Activated CD8-positive, alpha-beta T cell treated with anti-CD3 and anti-CD28 coated beads for 36 hours (primary cell): ENCODE data around the gene GTPBP10. TPM values are rescaled to one million over a fixed set of nuclear protein-coding genes. Genes with fewer than 3 reads are reported as not detected.

Source experiments
- ATAC-seq: fragments of 200-7000 bp; cut with Tn5 transposase; one replicate; pipeline ENCODE4 v1.10.0; 2021; ENCODE audit warnings: mild to moderate bottlenecking, moderate library complexity
- CTCF ChIA-PET: fragments of 350-600 bp; sonication (Branson Sonifier 250); formaldehyde crosslinking; loops from one replicate; lab custom pipeline; 2021; ENCODE audit warnings: antibody characterized with exemption; lab: Charles Lee
- POLR2A ChIA-PET: fragments of 350-600 bp; sonication (Branson Sonifier 250); formaldehyde crosslinking; loops from one replicate; lab custom pipeline; 2021; ENCODE audit warnings: antibody characterized with exemption; lab: Charles Lee
- DNase-seq: peaks from one replicate; pipeline ENCODE4 v3.0.0-alpha.2; 2020
- H3K27ac Mint-ChIP-seq: one replicate; pipeline ENCODE4 v1.8.0; 2021; ENCODE audit warnings: mild to moderate bottlenecking, mixed read lengths
- H3K27me3 Mint-ChIP-seq: one replicate; pipeline ENCODE4 v1.8.0; 2021; ENCODE audit warnings: mixed read lengths
- H3K36me3 Mint-ChIP-seq: one replicate; pipeline ENCODE4 v1.8.0; 2021; ENCODE audit warnings: low read depth, mixed read lengths
- H3K4me1 Mint-ChIP-seq: one replicate; pipeline ENCODE4 v1.8.0; 2021; ENCODE audit warnings: low read depth, mixed read lengths
- H3K4me3 Mint-ChIP-seq: one replicate; pipeline ENCODE4 v1.8.0; 2021; ENCODE audit warnings: mild to moderate bottlenecking, moderate library complexity, mixed read lengths
- H3K9me3 Mint-ChIP-seq: one replicate; pipeline ENCODE4 v1.8.0; 2021; ENCODE audit warnings: mixed read lengths
- intact Hi-C: fragments of 100-400 bp; cut with micrococcal nuclease; formaldehyde crosslinking; loops from one replicate; pipeline ENCODE4 v1.10.0; 2022
- total RNA-seq, 2 experiments: library from RNA; stranded (reverse); gene quantifications; one replicate each; pipeline ENCODE4 v1.2.3, GENCODE V29; 2021
- TF ChIP-seq, protein P1 (sequence below): fragments of 200-600 bp; IDR thresholded peaks from one replicate; pipeline ENCODE4 v1.8.0; 2022; ENCODE audit warnings: antibody characterized with exemption, mild to moderate bottlenecking

The GTPBP10 gene
- total RNA-seq, 2 experiments from 2014 or later: 47.9 to 48.1 TPM

DNA sequence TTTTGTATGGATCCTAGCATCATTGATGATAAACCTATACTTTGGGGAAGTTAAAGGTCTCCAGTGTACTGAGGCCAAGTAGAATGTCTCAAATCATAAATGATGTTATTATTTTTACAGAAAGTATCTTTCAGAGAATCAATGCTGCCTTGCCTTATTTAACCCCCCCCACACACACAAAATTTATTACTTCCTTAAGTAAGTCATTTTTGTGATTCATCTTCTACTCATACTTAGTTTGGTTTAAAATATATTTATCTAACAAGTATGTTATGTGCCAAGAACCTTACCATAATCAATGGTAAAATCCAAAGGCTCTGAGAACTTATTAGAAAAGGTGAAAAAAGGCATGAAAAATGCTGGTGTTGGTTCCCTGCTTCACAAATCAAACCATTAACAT, 37.9 kb downstream of the GTPBP10 start:
- POLR2A ChIA-PET: no interaction called here
- intact Hi-C loops: no loop called here
- Mint-ChIP-seq H3K4me1 (no peaks in the 10 kb centered on the region), H3K27ac (peak overlapping the region; percentile 34), H3K27me3 (no peaks in the 10 kb centered on the region), H3K9me3 (no peaks in the 10 kb centered on the region), H3K4me3 (no peak overlapping the region), H3K36me3 (peaks cover 54% of the 10 kb centered on the region)
- TF ChIP-seq, protein P1, sequence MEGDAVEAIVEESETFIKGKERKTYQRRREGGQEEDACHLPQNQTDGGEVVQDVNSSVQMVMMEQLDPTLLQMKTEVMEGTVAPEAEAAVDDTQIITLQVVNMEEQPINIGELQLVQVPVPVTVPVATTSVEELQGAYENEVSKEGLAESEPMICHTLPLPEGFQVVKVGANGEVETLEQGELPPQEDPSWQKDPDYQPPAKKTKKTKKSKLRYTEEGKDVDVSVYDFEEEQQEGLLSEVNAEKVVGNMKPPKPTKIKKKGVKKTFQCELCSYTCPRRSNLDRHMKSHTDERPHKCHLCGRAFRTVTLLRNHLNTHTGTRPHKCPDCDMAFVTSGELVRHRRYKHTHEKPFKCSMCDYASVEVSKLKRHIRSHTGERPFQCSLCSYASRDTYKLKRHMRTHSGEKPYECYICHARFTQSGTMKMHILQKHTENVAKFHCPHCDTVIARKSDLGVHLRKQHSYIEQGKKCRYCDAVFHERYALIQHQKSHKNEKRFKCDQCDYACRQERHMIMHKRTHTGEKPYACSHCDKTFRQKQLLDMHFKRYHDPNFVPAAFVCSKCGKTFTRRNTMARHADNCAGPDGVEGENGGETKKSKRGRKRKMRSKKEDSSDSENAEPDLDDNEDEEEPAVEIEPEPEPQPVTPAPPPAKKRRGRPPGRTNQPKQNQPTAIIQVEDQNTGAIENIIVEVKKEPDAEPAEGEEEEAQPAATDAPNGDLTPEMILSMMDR: no peak
- CTCF ChIA-PET: no interaction called here
- ATAC-seq (no peak), DNase-seq (no peak)

DNA sequence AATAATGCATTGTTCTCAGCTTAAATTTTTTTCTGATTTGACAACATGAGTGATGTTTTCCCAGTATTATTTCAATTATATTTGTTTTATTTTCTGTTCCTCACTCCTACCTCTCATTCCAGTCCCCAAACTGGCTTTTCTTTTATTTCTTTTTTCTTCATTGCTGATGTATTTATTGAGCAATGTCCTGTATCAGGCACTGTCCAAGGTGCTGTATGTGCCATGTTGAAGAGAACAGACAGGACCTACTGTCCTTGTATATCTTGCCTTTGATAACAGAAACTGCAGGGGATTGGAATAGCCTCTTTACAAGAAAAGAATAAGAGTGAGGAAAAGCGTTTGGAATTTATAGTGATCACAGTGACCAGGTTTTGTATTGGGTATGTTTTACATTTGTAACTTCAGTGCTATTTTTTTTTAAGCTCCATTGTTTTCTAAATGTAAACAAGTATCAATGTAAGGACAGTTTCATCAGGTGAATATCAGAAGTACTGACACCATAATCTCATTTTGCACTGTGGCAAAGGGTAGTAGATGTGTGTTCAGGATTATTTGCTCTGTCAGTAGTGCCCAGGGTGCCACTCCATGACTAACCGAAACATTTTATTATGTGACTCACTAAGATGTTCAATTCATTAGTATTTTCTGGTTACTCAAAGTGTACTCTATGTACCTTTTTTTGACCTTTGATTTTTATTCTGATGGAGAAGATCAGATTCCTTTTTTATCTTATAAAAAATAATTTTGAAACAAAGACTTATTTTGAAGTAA, 41.1 kb downstream of the GTPBP10 start:
- H3K27ac Mint-ChIP-seq: no peak overlapping the region
- ChIA-PET CTCF (no interaction called here), POLR2A (no interaction called here)
- TF ChIP-seq, protein P1: no peak
- ATAC-seq (no peak), DNase-seq (no peak)
- intact Hi-C loops: no loop called here
- H3K4me1 Mint-ChIP-seq: no peaks in the 10 kb centered on the region
- H3K9me3 Mint-ChIP-seq: peaks cover 4% of the 10 kb centered on the region
- H3K4me3 Mint-ChIP-seq: no peak overlapping the region
- H3K27me3 Mint-ChIP-seq: no peaks in the 10 kb centered on the region
- H3K36me3 Mint-ChIP-seq: peaks cover 48% of the 10 kb centered on the region

DNA sequence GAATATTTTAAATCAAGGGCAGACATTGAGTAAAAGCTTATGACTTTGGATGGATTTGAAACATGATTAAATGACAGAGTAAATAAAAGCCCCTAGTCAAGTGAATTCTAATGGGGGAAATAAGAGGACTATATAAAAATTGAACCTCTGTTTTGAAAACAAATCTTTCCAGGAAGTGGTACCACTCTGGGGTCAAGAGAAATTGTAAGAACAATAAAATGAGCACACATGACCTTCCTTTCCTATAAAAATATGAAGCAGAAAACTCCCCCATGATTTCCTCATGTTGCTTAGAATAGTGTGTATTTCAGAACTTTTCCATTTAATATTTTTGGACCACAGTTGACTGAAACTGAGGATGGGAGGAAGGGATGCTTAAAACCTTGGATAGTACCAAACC, 44.4 kb downstream of the GTPBP10 start:
- peaks cover 16% of the 10 kb centered on the region for H3K9me3 Mint-ChIP-seq
- no peaks in the 10 kb centered on the region for H3K27me3 Mint-ChIP-seq
- no peak for ATAC-seq
- H3K4me1 Mint-ChIP-seq: no peaks in the 10 kb centered on the region
- intact Hi-C loops: no loop called here
- ChIA-PET CTCF (interaction anchor here (0.8 to 1.1 kb wide), 3 partner anchors 13 to 40 kb away, joined by 3 read pairs; no protein-coding TSS in a partner anchor), POLR2A (no interaction called here)
- peaks cover 31% of the 10 kb centered on the region for H3K36me3 Mint-ChIP-seq
- DNase-seq: no peak
- no peak overlapping the region for H3K4me3 Mint-ChIP-seq
- TF ChIP-seq, protein P1: no peak
- no peak overlapping the region for H3K27ac Mint-ChIP-seq

DNA sequence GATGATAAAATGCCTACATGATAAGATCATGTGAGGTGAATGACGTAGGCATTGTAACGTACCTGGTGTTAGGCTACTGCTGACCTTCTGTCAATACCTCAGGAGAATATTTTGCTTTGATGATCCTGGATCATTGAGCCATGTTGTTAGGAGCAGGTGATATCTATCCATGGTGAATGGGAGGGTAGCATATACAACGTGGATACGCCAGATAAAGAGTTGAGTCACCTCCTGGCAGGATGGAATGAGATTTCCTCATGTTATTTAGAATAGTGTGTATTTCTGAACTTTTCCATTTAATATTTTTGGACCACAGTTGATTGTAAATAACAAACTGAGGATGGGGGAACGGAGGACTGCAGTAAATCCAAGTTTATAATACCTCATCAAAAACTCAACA, 45.0 kb downstream of the GTPBP10 start:
- ATAC-seq (no peak), DNase-seq (no peak)
- POLR2A ChIA-PET: no interaction called here
- Mint-ChIP-seq H3K9me3 (peaks cover 21% of the 10 kb centered on the region), H3K4me1 (no peaks in the 10 kb centered on the region), H3K27ac (no peak overlapping the region), H3K36me3 (peaks cover 26% of the 10 kb centered on the region), H3K4me3 (no peak overlapping the region), H3K27me3 (no peaks in the 10 kb centered on the region)
- CTCF ChIA-PET: interaction anchor here (0.8 kb wide), 1 partner anchor 45 kb away, joined by 3 read pairs; no protein-coding TSS in a partner anchor
- TF ChIP-seq, protein P1: no peak
- intact Hi-C loops: no loop called here

DNA sequence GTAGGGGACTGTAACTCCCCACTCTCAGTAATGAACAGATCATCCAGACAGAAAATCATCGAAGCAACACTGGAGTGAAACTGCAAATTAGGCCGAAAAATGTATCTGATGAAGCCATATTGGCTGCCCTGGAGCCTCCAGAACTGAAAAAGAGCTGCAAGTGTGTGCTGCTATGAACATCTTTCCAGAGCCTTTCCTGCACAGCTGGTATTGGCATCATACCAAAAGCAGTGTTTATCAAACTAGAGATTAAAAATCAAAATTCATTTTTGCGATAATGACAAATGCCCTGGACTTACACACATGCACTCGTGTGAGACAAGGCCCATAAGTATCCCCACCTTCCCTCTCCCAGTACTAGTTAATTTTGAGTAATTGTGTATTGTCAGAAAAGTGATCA, 49.9 kb downstream of the GTPBP10 start:
- Mint-ChIP-seq H3K27ac (no peak overlapping the region), H3K9me3 (peaks cover 46% of the 10 kb centered on the region), H3K27me3 (no peaks in the 10 kb centered on the region), H3K36me3 (peaks cover 11% of the 10 kb centered on the region), H3K4me3 (no peak overlapping the region), H3K4me1 (no peaks in the 10 kb centered on the region)
- TF ChIP-seq, protein P1: no peak
- DNase-seq: no peak
- ChIA-PET CTCF (interaction anchor here (1.0 kb wide), 1 partner anchor 32 kb away, joined by 3 read pairs; no protein-coding TSS in a partner anchor), POLR2A (no interaction called here)
- intact Hi-C loops: no loop called here
- no peak for ATAC-seq
